Keratinocyte (primary cell): ENCODE measurements around the gene UTP14C.

Experiments
- EZH2 ChIP-seq: IDR thresholded peaks from one replicate; pipeline ENCODE4 v1.6.1; 2012; ENCODE audit warnings: inconsistent platforms, mild to moderate bottlenecking, low read length, moderate library complexity
- TF ChIP-seq, protein P1 (sequence below), 3 experiments: IDR thresholded peaks in 1 of 3; conservative IDR thresholded peaks in 1 of 3; optimal IDR thresholded peaks in 1 of 3; 2 replicates in 2 of 3; 3 replicates in 1 of 3; pipeline versions ENCODE3 to v1.5.1; 2011; ENCODE audit warnings: low read length in 3 of 3, mild to moderate bottlenecking in 3 of 3, moderate library complexity in 2 of 3, control low read depth in 1 of 3, inconsistent platforms in 1 of 3; ENCODE audit not compliant: insufficient read depth in 2 of 3; ENCODE audit errors: extremely low read depth in 1 of 3

DNA sequence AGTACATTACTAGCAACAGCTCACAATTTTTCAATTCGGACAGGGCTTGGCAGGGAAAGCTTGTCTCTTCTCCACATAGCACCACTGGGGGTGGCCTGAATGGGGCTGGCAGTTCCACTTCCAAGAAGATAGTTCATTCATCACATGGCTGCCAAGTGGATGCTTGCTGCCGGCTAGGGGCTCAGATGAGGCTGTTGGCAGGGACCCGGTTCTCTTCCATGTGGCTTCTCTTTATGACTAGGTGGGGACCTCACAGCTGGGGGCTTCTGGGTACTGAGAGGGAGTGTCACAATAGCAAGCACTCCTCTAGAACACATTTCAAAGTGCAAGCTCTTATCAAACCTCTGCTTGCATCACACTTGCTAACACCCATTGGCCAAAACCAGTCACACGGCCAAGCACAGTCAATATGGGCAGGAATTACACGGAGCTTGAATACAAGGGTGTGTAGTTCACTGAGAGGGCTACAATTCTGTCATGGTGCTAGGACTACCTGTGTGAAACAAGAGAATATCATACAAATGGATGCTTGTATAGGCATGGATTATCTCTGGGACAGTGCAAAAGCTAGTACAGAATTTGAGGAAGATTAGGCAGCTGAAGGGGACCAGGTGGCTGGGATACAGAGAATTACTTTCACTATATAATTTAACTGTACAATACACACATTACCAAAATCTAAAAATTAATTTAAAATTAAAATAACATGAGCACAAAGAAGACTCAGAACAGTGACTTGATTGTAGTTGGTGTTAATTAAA is 45.5 kb upstream of the UTP14C start:
- TF ChIP-seq, protein P1, sequence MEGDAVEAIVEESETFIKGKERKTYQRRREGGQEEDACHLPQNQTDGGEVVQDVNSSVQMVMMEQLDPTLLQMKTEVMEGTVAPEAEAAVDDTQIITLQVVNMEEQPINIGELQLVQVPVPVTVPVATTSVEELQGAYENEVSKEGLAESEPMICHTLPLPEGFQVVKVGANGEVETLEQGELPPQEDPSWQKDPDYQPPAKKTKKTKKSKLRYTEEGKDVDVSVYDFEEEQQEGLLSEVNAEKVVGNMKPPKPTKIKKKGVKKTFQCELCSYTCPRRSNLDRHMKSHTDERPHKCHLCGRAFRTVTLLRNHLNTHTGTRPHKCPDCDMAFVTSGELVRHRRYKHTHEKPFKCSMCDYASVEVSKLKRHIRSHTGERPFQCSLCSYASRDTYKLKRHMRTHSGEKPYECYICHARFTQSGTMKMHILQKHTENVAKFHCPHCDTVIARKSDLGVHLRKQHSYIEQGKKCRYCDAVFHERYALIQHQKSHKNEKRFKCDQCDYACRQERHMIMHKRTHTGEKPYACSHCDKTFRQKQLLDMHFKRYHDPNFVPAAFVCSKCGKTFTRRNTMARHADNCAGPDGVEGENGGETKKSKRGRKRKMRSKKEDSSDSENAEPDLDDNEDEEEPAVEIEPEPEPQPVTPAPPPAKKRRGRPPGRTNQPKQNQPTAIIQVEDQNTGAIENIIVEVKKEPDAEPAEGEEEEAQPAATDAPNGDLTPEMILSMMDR (optimal IDR thresholded peaks at IDR 0.05 in 1 of 3, IDR thresholded peaks at IDR 0.05 in 1 of 3, conservative IDR thresholded peaks at IDR 0.05 in 1 of 3; ENCODE audit: extremely low read depth in 1 of 3, insufficient read depth in 2 of 3, low read length in 3 of 3) = no peak
- TF ChIP-seq EZH2 = no peak
